HG03457 (cell line): ENCODE data around the gene PTPRG.
"Not testable (repeated sequence)": the region's sequence is repeated elsewhere in the genome, so short reads cannot be mapped to it uniquely, and the experiment has no call there.

Experiments used
- ATAC-seq: cut with Tn5 transposase; IDR thresholded peaks from one replicate; pipeline ENCODE4 v1.9.1; 2021; ENCODE audit warnings: moderate number of reproducible peaks; ENCODE audit not compliant: unreplicated experiment

PTPRG gene

GRCh38 chr3:61715886-61716527, 154.6 kb downstream of the PTPRG start:
- no peak for ATAC-seq

- ATAC-seq, result not testable (repeated sequence)
These were observed 155.3 kb downstream of the PTPRG start for GRCh38 chr3:61716693-61717092.

GRCh38 chr3:61718565-61718964, 157.2 kb downstream of the PTPRG start:
- ATAC-seq, result no peak

DNA sequence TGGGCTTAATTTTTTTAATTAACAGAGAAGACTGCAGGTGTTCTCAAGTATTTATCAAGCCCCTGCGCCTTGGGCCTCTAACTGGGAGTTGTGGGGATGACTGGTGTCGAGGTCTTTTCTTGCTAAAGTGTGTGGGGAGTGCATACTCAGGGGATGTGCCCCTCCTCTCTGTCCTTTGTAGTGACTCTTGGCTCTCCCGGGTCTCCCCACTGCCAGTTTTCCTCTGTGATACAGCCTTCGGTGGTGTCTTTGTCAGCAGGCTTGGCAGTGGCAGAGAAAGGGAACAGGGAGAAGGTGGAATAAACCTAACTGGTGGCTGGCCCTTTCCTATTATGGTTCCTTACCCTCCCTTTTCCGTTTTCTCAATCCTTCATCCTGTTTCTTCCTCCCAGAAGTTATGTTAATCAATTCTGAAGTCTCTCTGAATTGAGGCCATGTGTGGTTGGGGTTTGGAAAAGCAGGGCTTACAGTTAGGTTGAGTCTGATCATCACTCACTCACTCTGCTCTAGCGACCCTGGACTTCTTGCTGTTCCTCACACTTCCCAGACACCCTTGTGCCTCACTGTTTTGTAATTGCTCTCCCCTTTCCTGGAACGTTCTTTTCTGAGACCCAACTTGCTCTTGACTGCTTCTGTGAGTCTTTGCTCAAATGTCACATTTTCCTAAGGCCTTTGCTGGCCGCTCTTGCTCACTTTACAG, 158.1 kb downstream of the PTPRG start:
- ATAC-seq, result no peak

DNA sequence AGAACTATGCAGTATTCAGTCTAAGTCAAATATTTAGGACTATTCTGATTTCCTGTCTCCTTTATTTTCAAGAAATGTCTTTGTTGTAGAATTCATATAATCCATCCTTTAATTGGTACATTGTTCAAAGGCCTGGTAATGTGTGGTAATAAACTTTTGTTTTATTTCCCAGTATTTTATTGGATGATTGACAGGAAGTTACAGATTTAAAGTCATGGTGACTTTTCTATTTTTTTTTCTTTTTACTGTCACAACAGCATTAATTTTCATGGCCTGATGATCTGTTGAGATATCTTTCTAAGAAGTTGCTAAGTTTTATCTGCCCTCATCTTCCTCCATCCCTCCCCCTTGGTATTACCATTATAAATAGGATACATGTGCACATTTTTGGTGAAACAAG, 161.7 kb downstream of the PTPRG start:
- no peak for ATAC-seq

DNA sequence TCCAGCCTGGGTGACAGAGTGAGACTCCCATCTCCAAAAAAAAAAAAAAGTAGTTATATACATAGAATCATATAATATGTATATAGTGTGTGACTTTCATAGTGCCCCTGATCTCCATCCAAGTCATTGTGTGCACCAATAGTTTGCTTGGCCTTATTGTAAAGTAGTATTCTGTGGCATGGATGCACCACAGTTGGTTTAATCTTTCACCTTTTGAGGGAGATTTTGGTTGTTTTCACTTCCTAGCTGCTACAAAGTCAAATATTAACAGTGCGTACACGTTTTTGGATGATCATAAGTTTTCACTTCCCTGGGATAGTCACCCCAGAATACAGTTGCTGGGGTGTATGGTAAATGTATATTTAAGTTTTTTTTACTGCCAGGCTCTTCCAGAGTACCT, 162.8 kb downstream of the PTPRG start:
- ATAC-seq, result peak; percentile 87

- no peak for ATAC-seq
These were observed 163.4 kb downstream of the PTPRG start for GRCh38 chr3:61724801-61725200.

DNA sequence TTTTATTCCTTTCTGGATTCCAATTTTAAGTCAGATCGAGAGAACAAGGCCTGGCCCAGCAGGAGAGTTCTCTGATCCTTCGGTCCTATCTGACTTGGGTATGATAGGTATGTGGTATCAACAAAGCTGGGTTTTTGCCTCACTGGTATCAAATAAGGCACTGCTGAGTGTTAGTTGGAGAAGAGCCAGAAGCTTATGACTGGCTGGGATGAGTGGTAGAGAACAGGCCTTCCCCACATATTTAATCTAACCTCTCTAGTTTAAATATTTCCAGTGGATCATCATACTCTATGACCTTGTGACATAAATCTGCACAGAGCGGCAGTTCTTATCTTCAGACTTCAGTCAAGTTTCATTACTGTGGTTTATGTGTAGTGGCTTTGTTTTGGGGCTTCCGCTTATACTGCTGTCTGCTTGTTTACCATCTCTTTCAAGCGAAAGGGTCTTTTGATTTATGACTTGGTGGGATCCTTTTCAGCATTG, 164.5 kb downstream of the PTPRG start:
- no peak for ATAC-seq

DNA sequence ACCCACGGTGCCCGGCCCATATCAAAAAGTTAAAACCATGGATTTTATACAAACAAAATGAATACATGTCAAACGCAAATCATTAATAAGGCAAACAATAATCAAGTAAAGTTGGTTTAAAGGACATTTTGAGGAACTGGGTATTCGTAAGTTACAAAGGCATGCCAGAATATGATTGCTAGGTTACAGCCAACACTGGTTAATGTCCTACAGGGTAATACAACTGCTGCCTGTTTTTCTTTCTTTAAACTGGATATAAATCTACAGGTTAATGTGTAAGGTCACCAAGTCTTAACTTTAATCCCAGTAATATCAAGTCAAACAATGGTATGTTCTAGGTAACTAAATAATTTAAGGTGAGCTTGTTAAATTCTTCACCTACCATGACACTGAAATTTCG, 166.1 kb downstream of the PTPRG start:
- no peak for ATAC-seq

DNA sequence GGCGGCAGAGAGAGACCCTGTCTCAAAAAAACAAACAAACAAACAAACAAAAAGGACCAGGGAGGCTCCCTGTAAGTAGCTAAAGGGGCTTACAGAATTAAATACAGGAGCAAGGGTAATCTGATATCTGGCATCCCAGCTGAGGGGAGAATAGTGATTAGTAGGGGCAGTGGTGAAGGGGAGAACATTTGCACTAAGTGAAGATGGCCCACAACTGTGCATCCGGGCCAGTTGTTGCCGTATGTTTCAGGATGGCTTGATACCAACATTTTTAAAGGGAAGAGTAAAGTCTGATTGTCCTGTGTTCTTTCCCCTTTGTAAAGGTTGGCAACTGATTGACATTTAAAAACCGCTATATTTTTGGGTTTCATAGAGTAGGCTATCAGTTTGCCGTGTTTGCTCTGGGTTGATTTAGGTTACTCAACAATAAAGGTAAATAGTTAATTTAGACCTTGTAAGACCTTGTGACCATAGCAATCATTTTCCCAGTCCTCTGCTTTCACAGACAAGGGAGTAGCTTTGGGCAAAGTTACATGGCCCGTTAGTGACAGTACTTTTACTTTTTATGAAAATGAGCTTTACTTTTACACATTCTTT, 167.8 kb downstream of the PTPRG start:
- no peak for ATAC-seq

- ATAC-seq, result no peak
These were observed 168.7 kb downstream of the PTPRG start for GRCh38 chr3:61730056-61730455.

- no peak for ATAC-seq
These were observed 169.3 kb downstream of the PTPRG start for GRCh38 chr3:61730577-61731231.

DNA sequence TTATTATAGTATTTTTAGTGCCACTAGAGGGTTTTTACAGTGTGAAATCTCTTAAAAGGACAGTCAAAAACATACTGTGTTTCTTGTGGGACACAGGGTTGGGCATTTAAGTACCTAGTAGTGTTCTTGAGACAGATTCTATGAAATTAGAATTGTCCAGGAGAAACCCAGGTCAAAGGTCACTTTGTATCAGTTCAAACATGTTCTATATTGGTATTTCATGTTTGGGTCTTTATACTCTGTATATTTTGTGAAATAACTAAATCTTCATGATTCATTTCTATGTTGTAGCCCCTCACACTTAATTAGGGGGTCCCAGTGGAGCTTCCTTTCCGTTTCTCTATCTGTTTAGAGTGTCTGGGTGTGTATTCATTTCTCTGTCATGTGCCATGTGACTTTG, 171.6 kb downstream of the PTPRG start:
- ATAC-seq, result no peak

DNA sequence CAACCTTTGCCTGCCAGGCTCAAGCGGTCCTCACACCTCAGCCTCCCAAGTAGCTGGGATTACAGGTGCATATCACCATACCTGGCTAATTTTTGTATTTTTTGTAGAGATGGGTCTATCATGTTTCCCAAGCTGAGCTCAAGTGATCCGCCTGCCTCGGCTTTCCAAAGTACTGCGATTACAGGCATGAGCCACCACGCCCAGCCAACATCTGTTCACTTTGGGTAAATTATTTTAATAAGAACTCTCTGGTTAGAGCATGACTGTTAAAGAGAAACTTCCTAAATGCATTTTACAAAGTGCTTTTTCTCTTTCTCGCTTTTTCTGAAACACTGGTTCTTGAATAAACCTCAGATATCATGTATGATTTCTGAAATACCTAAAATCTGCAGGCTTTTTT, 172.5 kb downstream of the PTPRG start:
- ATAC-seq, result no peak

GRCh38 chr3:61734749-61735686, 173.6 kb downstream of the PTPRG start:
- no peak for ATAC-seq

DNA sequence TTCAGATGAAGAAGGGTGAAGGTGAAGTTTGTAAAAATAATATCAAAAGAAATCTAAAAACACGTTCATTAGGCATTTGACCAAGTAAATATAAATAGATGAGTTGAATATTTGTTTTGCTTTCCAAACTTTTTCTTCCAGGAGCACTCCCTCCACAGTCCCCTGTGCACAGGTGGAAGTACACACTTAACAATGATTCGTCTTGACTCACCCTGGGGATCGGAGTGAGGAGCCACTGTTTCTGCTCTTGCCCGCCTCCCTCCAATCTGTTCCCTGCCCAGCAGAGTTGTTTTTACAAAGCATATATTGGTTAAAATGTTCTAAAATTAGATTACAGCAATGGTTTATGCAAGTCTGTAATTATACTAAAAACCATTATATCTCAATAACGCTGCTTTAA, 175.1 kb downstream of the PTPRG start:
- ATAC-seq, result no peak

- no peak for ATAC-seq
These were observed 178.3 kb downstream of the PTPRG start for GRCh38 chr3:61739640-61740039.

DNA sequence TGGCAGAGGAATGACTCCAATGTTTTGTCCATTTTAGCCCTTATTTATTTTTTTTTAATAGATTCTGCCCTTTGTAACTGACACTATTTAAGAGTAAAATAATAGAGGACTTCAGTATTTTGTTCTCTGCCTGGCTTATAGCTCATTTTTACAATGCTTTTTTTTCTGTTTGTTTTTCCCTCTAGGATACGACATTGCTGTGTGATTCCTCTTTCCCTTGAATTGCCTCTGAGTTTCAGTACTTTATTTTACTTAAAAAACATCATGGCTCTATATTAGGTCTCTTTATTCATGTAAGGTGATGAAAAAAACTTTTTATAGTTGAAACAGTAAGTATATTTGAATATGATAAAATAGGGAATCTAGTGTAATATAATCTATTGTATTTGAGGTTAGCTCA, 179.1 kb downstream of the PTPRG start:
- ATAC-seq, result no peak

- no peak for ATAC-seq
These were observed 180.2 kb downstream of the PTPRG start for GRCh38 chr3:61741551-61741950.

DNA sequence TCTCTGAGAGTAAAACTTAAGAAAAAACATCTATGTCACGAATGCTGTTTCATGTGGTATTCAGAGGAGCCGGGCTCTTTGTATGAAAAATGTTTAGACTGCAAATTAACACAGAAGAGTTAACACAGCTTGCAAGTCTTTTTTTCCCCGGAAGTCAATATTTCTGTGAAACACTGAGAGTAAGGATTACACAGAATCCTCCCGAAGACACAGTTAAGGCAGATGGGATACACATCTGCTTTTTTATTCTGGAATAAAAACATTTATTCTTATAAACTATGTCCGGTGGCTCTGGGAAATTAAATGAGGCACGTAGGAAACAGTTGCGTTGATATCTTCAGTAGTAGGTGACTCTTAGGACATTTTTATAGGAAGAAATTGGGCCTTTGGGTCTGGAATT, 180.6 kb downstream of the PTPRG start:
- no peak for ATAC-seq

DNA sequence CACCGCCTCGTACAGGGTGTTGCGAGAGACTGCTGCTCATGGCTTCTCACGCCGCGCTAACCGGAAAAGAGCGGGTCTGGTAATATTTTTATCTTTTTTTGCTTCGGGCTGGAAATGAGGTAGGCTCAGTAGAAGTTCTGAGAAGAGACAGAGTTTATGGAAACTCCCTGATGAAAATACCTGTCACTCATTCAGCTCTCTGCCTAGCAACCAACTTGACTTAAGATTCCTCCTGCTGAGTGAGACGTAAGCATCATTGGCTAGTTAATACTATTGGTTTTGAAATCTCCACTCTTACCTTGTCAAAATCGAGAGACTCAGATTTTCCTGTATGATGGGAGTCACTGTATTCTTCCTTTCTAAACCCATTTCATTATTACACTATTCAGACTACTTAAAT, 181.7 kb downstream of the PTPRG start:
- no peak for ATAC-seq
